SJCRH30 (cell line): ENCODE measurements around the gene ZNFX1. TPM values are rescaled to one million over a fixed set of nuclear protein-coding genes. Genes with fewer than 3 reads are reported as not detected.
"Not testable (repeated sequence)": the region's sequence is repeated elsewhere in the genome, so short reads cannot be mapped to it uniquely, and the experiment has no call there.

ENCODE experiments used
- DNase-seq, 2 experiments: peaks; one replicate each; pipeline ENCODE4 v3.0.0-alpha.2; 2015 to 2020
- H3K27ac ChIP-seq: fragments of 250-450 bp; sonication (Bioruptor Pico); 2 replicates; pipeline ENCODE4 v1.5.1; 2020; ENCODE audit warnings: mild to moderate bottlenecking, moderate library complexity
- H3K27me3 ChIP-seq: fragments of 250-450 bp; sonication (Bioruptor Pico); 2 replicates; pipeline ENCODE4 v1.5.1; 2020; ENCODE audit warnings: mild to moderate bottlenecking, moderate library complexity
- H3K36me3 ChIP-seq: fragments of 250-450 bp; sonication (Bioruptor Pico); 2 replicates; pipeline ENCODE4 v1.5.1; 2020; ENCODE audit warnings: mild to moderate bottlenecking, moderate library complexity
- H3K4me1 ChIP-seq: fragments of 250-450 bp; sonication (Bioruptor Pico); 2 replicates; pipeline ENCODE4 v1.5.1; 2020; ENCODE audit warnings: mild to moderate bottlenecking, moderate library complexity
- H3K4me3 ChIP-seq: fragments of 250-450 bp; sonication (Bioruptor Pico); 2 replicates; pipeline ENCODE4 v1.5.1; 2020; ENCODE audit warnings: mild to moderate bottlenecking, moderate library complexity
- H3K9me3 ChIP-seq: fragments of 250-450 bp; sonication (Bioruptor Pico); replicated peaks from 2 replicates; pipeline ENCODE4 v1.5.1; 2020; ENCODE audit warnings: mild to moderate bottlenecking, moderate library complexity
- total RNA-seq: library from RNA; depleted of rRNA; stranded (reverse); fragments of >200 nt; shearing (Covaris generic); gene quantifications from 2 replicates; pipeline ENCODE4 v1.2.3, GENCODE V29; 2014; rRNA removed

Gene ZNFX1
- total RNA-seq, 1 experiment from 2014 or later: 25.5 TPM

DNA sequence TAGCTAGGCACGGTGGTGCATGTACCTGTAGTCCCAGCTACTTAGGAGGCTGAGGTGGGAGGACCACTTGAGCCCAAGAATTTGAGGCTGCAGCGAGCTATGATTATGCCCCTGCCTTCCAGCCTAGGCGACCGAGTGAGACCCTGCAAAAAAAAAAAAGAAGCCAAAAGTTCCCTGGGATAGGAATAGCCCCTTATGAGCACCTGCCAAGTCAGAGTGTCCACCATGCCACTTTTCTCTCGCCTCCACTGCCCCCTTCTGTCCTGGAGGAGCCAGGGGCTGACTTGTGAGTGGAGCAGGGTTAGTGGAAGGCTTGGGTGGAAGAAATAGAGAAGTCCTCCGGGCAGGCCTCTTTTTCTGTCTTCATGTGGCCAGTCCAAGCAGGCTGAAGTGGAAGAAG is 70.8 kb downstream of the ZNFX1 start:
- no peaks in the 10 kb centered on the region for H3K27me3 ChIP-seq
- H3K9me3 ChIP-seq: peaks cover 13% of the 10 kb centered on the region
- no peaks in the 10 kb centered on the region for H3K4me1 ChIP-seq
- H3K27ac ChIP-seq: no peak overlapping the region
- peak; percentile 41 to 61 for DNase-seq
- H3K4me3 ChIP-seq: no peak overlapping the region
- no peaks in the 10 kb centered on the region for H3K36me3 ChIP-seq

DNA sequence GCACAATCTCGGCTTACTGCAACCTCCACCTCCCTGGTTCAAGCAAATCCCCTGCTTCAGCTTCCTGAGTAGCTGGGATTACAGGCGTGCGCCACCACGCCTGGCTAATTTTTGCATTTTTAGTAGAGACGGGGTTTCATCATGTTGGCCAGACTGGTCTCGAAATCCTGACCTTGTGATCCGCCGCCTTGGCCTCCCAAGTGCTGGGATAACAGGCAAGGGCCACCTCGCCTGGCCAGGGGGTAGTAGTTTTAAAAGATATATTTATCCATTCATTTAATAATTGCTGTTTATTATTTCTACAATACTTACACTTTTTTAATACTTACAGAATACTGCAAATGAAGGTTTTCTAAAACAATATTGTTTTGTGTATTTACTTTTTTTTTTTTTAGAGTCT is 74.1 kb downstream of the ZNFX1 start:
- Histone ChIP-seq H3K4me1 (no peaks in the 10 kb centered on the region), H3K36me3 (no peaks in the 10 kb centered on the region), H3K27me3 (no peaks in the 10 kb centered on the region), H3K9me3 (no peaks in the 10 kb centered on the region), H3K4me3 (no peak overlapping the region), H3K27ac (no peak overlapping the region)
- DNase-seq: no peak

- Histone ChIP-seq H3K27me3 (no peaks in the 10 kb centered on the region), H3K4me1 (no peaks in the 10 kb centered on the region), H3K4me3 (no peak overlapping the region), H3K9me3 (no peaks in the 10 kb centered on the region), H3K36me3 (no peaks in the 10 kb centered on the region), H3K27ac (no peak overlapping the region)
- DNase-seq: no peak
Observed at GRCh38 chr20:49203011-49203410, 74.8 kb downstream of the ZNFX1 start.

DNA sequence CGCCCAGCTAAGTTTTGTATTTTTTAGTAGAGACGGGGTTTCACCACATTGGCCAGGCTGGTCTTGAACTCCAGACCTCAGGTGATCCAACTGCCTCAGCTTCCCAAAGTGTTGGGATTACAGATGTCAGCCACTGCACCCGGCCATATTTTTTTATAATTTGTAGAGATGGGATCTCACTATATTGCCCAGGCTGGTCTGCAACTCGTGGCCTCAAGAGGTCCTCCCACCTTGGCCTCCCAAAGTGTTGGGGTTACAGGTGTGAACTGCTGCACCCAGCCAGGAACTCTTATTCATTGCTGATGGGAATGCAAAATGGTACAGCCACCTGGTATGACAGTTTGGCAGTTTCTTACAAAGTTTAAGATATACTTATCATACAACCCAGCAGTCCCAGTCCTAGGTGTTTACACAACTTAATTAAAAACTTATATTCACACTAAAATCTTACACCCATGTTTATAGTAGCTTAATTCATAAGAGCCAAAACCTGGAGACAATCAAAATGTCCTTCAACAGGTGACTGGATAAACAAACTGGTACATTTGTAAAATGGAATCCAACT is 78.0 kb downstream of the ZNFX1 start:
- H3K27ac ChIP-seq: no peak overlapping the region
- no peaks in the 10 kb centered on the region for H3K27me3 ChIP-seq
- no peak for DNase-seq
- no peaks in the 10 kb centered on the region for H3K9me3 ChIP-seq
- H3K36me3 ChIP-seq: no peaks in the 10 kb centered on the region
- H3K4me3 ChIP-seq: no peak overlapping the region
- H3K4me1 ChIP-seq: no peaks in the 10 kb centered on the region

- not testable (repeated sequence) for H3K4me3 ChIP-seq, H3K27ac ChIP-seq, H3K36me3 ChIP-seq, H3K27me3 ChIP-seq, H3K9me3 ChIP-seq, DNase-seq, H3K4me1 ChIP-seq
Observed at GRCh38 chr20:49192944-49193518, 84.8 kb downstream of the ZNFX1 start.

Other genes starting within 250 kb of the ZNFX1 start
- gene CSE1L, start 231.7 kb downstream of the ZNFX1 start, total RNA-seq: 537 and 556 TPM in 2 replicates
- 133 and 135 TPM in 2 replicates for gene STAU1, start 89.7 kb downstream of the ZNFX1 start, total RNA-seq
- gene DDX27, start 58.6 kb downstream of the ZNFX1 start, total RNA-seq: 103 and 114 TPM in 2 replicates
- gene KCNB1, start 204.6 kb upstream of the ZNFX1 start, total RNA-seq: 0.10 and 0.30 TPM in 2 replicates